ENCODE measurements around the gene TMEM169.

DNA sequence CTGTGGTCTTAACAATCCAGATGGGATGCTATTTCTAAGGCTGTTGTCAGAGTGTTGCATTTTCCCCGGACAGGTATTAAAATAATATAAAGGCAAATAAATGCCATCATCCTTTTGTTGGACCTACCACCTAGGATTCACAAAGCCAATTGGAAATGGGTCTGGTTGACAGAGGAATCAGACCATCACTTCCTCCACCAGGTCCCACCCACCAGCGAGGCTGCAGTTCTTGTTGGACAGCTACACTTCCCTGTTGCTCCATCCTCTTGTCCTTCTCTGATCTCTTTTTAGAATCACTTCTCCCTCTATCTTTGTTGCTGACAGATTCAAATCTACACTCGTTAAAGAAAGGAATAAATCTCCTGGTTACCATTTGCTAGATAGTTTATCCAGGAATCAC, 1.1 kb downstream of the TMEM169 start:
- TF ChIP-seq POLR2AphosphoS5 (IDR thresholded peaks at IDR 0.05; ENCODE audit: low read depth, low read length) (no peak), POLR2A (IDR thresholded peaks at IDR 0.05; ENCODE audit: low read depth, low read length) (no peak)
